Fibroblast of the aortic adventitia (primary cell): ENCODE results near the gene SLC34A3. TPM values are rescaled to one million over a fixed set of nuclear protein-coding genes. Genes with fewer than 3 reads are reported as not detected.

Experiments used
- DNase-seq: peaks from one replicate; pipeline ENCODE4 v3.0.0-alpha.2; 2010; ENCODE audit warnings: low read depth
- H3K4me3 ChIP-seq: 2 replicates; pipeline ENCODE4 v1.5.1; 2011; ENCODE audit warnings: low read depth, mild to moderate bottlenecking, control low read depth, low read length, moderate library complexity
- total RNA-seq: library from RNA; depleted of rRNA; stranded (reverse); fragments of >200 nt; gene quantifications from 2 replicates; pipeline ENCODE4 v1.2.3, GENCODE V29; 2012; ENCODE audit warnings: low replicate concordance
- TF ChIP-seq, protein P1 (sequence below): IDR thresholded peaks from 2 replicates; pipeline ENCODE4 v1.5.1; 2011; ENCODE audit warnings: mild to moderate bottlenecking, low read length, control low read depth, inconsistent platforms; ENCODE audit not compliant: insufficient read depth

The SLC34A3 gene
- total RNA-seq, 1 donor = not detected

DNA sequence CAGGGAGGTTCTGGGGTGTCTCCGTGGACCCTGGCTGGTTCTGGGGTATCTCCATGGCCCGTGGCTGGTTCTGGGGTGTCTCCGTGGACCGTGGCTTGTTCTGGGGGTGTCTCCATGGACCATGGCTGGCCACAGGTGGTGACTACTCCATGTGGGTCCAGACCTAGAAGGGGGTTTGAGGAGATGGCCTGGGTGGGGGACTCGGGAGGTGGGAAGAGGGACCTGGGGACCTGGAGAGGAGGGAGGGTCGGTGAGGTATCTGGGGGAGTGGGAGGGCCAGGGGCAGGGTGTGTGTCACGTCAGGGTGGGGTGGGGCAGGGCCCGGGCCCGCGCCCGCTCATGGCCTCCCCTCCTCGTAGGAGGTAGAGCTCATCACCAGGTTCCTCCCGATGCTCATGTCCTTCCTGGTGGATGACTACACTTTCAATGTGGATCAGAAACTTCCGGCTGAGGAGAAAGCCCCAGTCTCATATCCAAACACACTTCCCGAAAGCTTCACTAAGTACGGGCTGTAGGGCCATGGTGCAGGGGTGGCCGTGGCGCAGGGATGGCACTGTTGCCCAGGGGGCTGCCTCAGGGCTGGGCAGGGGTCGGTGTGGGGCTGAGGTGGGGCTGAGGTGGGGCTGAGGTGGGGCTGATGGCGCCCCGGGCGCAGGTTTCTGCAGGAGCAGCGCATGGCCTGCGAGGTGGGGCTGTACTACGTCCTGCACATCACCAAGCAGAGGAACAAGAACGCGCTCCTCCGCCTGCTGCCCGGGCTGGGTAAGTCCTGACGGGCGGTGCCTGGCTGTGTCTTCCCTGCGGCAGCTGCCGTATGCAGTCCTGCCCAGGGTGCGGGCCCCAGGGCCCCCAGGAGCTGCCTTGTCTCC is 36.1 kb downstream of the SLC34A3 start:
- no peak for DNase-seq
- TF ChIP-seq, protein P1, sequence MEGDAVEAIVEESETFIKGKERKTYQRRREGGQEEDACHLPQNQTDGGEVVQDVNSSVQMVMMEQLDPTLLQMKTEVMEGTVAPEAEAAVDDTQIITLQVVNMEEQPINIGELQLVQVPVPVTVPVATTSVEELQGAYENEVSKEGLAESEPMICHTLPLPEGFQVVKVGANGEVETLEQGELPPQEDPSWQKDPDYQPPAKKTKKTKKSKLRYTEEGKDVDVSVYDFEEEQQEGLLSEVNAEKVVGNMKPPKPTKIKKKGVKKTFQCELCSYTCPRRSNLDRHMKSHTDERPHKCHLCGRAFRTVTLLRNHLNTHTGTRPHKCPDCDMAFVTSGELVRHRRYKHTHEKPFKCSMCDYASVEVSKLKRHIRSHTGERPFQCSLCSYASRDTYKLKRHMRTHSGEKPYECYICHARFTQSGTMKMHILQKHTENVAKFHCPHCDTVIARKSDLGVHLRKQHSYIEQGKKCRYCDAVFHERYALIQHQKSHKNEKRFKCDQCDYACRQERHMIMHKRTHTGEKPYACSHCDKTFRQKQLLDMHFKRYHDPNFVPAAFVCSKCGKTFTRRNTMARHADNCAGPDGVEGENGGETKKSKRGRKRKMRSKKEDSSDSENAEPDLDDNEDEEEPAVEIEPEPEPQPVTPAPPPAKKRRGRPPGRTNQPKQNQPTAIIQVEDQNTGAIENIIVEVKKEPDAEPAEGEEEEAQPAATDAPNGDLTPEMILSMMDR = no peak

DNA sequence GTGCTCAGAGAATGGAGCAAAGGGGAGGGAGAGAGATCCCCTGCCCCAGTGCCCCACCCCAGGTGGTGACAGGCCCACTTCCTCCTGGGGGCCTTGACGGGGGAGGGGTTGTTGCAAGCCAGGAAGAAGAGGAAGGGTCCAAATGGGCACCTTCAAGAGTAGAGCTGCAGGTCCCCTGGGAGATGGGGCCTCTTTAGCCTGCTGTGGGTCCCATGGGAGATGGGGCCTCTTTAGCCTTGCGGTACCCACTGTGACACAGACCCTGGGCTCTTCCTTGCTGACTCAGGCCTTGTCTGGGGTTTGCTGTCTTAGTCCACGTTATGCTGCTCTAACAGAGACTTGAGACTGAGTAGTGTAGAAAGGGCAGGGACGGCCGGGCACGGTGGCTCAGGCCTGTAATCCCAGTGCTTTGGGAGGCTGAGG is 37.2 kb downstream of the SLC34A3 start:
- H3K4me3 ChIP-seq = no peak overlapping the region
- DNase-seq = no peak
- TF ChIP-seq, protein P1 = no peak

More for the DNA sequence above, 36.1 kb downstream of the SLC34A3 start:
- no peak overlapping the region for H3K4me3 ChIP-seq

DNA sequence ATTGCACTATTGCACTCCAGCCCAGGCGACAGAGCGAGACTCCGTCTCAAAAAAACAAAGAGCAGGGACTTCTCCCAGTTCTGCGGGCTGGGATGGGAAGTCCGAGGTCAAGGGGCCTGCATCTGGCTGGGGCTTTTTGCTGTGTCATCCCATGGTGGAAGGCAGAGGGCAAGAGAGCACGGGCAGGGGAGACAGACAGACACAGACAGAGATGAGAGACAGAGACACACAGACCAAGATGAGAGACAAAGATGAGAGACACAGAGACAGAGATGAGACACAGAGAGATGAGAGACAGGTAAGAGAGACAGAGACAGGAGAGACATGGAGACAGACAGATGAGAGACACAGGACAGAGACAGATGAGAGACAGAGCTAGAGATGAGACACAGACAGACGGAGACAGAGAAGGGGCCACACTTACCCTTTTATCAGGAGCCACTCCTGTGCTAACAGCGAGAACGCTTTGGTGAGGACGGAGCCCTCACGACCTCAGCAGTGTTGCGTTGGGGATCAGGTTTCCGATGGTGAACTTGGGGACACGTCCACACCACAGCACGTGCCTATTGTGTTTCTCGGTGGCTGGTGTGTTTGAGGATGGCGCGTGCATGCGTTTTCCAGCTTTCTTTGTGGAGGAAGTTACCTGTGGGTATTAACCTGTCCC is 38.0 kb downstream of the SLC34A3 start:
- TF ChIP-seq, protein P1 = no peak
- no peak overlapping the region for H3K4me3 ChIP-seq
- no peak for DNase-seq

DNA sequence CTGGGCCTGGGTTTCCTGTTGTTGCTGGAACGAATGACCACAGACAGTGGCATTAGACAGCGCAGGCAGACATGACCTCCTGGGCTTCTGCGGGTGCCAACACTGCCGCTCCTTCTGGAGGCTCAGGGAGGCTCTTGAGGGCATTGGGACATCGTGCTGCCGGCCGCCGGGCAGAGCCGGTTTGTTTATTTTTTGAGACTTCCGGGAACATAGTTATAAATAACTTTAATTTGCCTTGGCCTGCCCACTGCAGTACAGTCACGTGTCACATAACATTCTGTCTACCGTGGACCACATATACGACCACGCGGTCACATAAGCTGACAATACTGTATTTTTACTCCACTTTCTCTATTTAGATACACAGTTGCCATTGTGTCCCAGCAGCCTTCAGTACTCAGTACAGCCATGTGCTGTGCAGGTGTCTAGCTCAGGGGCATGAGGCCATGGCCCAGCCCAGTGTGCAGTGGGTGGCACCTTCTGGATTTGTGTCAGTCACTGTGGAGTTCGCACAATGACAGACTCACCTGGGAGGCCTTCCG is 38.6 kb downstream of the SLC34A3 start:
- TF ChIP-seq, protein P1 = no peak
- no peak for DNase-seq
- H3K4me3 ChIP-seq = no peak overlapping the region

DNA sequence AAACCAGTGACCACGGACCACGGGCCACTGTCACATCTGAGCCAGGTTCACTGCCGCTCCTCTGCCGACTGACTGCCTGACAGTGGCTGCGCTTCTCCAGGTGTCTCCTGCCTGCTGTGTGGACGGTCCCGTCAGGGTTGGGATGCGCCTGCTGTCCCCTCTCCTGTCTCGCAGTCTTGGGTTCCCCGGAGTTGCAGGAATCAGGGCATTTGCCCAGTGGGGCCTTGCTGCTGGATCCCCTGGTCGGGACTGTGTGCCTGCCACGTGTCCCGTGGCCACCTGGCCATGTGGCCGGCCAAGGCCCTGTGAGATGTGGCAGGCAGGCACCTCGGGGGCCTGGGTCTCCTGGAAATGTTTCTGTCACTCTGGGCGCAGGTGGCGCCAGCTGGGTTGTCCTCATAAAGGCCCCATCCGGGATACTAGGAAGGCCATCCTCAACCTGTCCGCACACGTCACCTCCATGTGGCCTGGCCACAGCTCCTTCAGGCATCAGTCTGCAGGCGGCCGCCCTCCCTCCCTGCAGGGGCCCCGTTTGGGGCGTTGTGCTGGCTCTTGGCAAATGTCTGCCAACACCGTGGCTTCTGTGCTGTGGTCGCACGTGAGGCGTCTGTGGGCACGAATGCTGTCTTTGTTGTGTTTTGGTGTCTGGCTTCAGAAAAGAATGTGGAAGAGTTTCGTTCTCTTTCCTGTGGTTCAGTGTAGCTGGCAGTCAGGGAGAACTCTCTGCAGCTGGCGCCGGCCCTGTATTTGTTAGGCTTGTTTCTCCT is 40.4 kb downstream of the SLC34A3 start:
- H3K4me3 ChIP-seq = no peak overlapping the region
- DNase-seq = no peak
- TF ChIP-seq, protein P1 = no peak

DNA sequence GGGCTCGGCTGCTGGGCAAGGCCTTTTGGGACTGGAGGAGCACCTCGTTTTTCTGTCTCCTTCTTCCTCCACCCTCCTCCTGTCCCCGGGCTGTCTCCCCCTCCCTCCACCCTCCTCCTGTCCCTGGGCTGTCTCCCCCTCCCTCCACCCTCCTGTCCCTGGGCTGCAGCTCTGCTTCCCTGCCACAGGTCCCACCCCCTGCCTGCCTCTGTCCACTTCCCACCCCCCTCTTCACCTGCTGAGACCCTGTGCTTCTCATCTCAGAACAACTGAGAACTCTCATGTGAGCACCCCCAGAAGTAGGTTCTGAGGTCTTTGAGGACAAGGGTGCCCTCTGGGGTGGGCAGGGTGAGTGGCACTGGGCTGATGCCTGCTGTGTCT is 41.0 kb downstream of the SLC34A3 start:
- H3K4me3 ChIP-seq = no peak overlapping the region
- DNase-seq = no peak
- TF ChIP-seq, protein P1 = no peak
